HepG2 (cell line): ENCODE measurements around the gene ENPP7. TPM values are rescaled to one million over a fixed set of nuclear protein-coding genes. Genes with fewer than 3 reads are reported as not detected.

Experiments used
- AGO1 ChIP-seq: fragments of 200-400 bp; formaldehyde crosslinking; IDR thresholded peaks from 2 replicates; pipeline ENCODE4 v1.6.1; 2017; ENCODE audit warnings: mild to moderate bottlenecking, low read depth, low read length, moderate library complexity; ENCODE audit not compliant: poor library complexity, severe bottlenecking
- ARID5B ChIP-seq: IDR thresholded peaks from 2 replicates; pipeline ENCODE4 v1.4.0; 2020; ENCODE audit warnings: mild to moderate bottlenecking, missing genetic modification reagents
- ATF4 ChIP-seq, 2 experiments: fragments of 450-650 bp in 1 of 2; sonication (generic) in 1 of 2; formaldehyde crosslinking; IDR thresholded peaks; 2 replicates each; pipeline versions ENCODE4 v1.5.0 to v1.8.0; 2020 to 2022; ENCODE audit warnings: mild to moderate bottlenecking in 1 of 2, missing genetic modification reagents in 1 of 2
- EZH2 ChIP-seq: conservative IDR thresholded peaks from 2 replicates; pipeline ENCODE4 v1.6.1; 2012; ENCODE audit warnings: mild to moderate bottlenecking, low read depth, low read length, moderate library complexity
- KAT7 ChIP-seq: IDR thresholded peaks from 2 replicates; pipeline ENCODE4 v1.6.1; 2018; ENCODE audit warnings: borderline replicate concordance, missing compliant biosample characterization
- PCBP1 ChIP-seq: fragments of 200-400 bp; formaldehyde crosslinking; IDR thresholded peaks from 2 replicates; pipeline ENCODE4 v1.6.1; 2017; ENCODE audit warnings: mild to moderate bottlenecking, low read depth, low read length, borderline replicate concordance
- SRSF9 ChIP-seq: fragments of 200-400 bp; formaldehyde crosslinking; IDR thresholded peaks from 2 replicates; pipeline ENCODE4 v1.6.1; 2018; ENCODE audit warnings: borderline replicate concordance, mild to moderate bottlenecking, low read depth, low read length; ENCODE audit not compliant: insufficient read depth, poor library complexity, severe bottlenecking
- ZFY ChIP-seq: sonication (generic); formaldehyde crosslinking; IDR thresholded peaks from 2 replicates; pipeline ENCODE4 v1.4.0; 2020; ENCODE audit warnings: missing genetic modification reagents
- ZNF20 ChIP-seq: sonication (generic); formaldehyde crosslinking; IDR thresholded peaks from 2 replicates; pipeline ENCODE4 v1.4.0; 2020; ENCODE audit warnings: mild to moderate bottlenecking, moderate library complexity, missing genetic modification reagents
- ZNF256 ChIP-seq: sonication (generic); formaldehyde crosslinking; conservative IDR thresholded peaks from 2 replicates; pipeline ENCODE4 v1.4.0; 2020; ENCODE audit warnings: missing genetic modification reagents
- ZNF510 ChIP-seq: sonication (generic); formaldehyde crosslinking; IDR thresholded peaks from 2 replicates; pipeline ENCODE4 v1.4.0; 2020; ENCODE audit warnings: low read depth, mild to moderate bottlenecking, missing genetic modification reagents
- ZNF576 ChIP-seq: sonication (generic); formaldehyde crosslinking; IDR thresholded peaks from 2 replicates; pipeline ENCODE4 v1.4.0; 2020; ENCODE audit warnings: mild to moderate bottlenecking, missing genetic modification reagents
- ZNF687 ChIP-seq: sonication (generic); formaldehyde crosslinking; IDR thresholded peaks from 2 replicates; pipeline ENCODE4 v1.5.1; 2020; ENCODE audit warnings: mild to moderate bottlenecking, missing genetic modification reagents, moderate library complexity
- ZNF780A ChIP-seq: sonication (generic); formaldehyde crosslinking; IDR thresholded peaks from 2 replicates; pipeline ENCODE4 v1.8.0; 2022; ENCODE audit warnings: mild to moderate bottlenecking, missing genetic modification reagents, moderate library complexity
- ZNF850 ChIP-seq: sonication (generic); formaldehyde crosslinking; conservative IDR thresholded peaks from 2 replicates; pipeline ENCODE4 v1.9.0; 2021; ENCODE audit warnings: mild to moderate bottlenecking, missing genetic modification reagents
- ZXDC ChIP-seq: sonication (generic); formaldehyde crosslinking; IDR thresholded peaks from 2 replicates; pipeline ENCODE4 v1.5.0; 2020; ENCODE audit warnings: mild to moderate bottlenecking, missing genetic modification reagents
- polyA plus RNA-seq, 8 experiments: library from polyadenylated mRNA; depleted of rRNA in 3 of 8; stranded (reverse) in 7 of 8; unstranded in 1 of 8; fragments of >200 nt; fragmentation: Illumina TruSeq in 4 of 8; extraction: Trizol in 4 of 8; gene quantifications; 2 replicates each; pipeline versions ENCODE4 v1.2.1 to v1.2.3, GENCODE V29; 2011 to 2016; ENCODE audit warnings: low read depth in 4 of 8, missing spikeins in 1 of 8, mixed read lengths in 1 of 8; ENCODE audit not compliant: insufficient read depth in 1 of 8
- total RNA-seq, 5 experiments: library from RNA; depleted of rRNA; stranded (reverse); fragments of >200 nt; fragmentation: Illumina TruSeq; extraction: Trizol; gene quantifications; 2 replicates each; pipeline ENCODE4 v1.2.3, GENCODE V29; 2016; ENCODE audit warnings: low read depth in 1 of 5

The ENPP7 gene
- total and polyA plus RNA-seq, 2 of the 13 experiments (the other 11 are each of a cell fraction or from before 2014, with no cell fraction given) = 1.1 to 2.2 TPM

GRCh38 chr17:79730769-79731483 is at the start of gene ENPP7 (continued):
- no peak for TF ChIP-seq ZXDC (CRISPR knock-in tag)
- TF ChIP-seq ATF4 (CRISPR knock-in tag; IDR thresholded peaks at IDR 0.05) = no peak
- no peak for TF ChIP-seq ZNF576 (CRISPR knock-in tag)
- no peak for TF ChIP-seq ZNF510 (CRISPR knock-in tag)
- TF ChIP-seq EZH2 = no peak
- no peak for TF ChIP-seq ZNF780A (CRISPR knock-in tag)
- 0 out of 2 replicates have a peak, but pooled peaks have one; percentile 75 for TF ChIP-seq PCBP1
- no peak for TF ChIP-seq KAT7
- TF ChIP-seq ZNF256 (CRISPR knock-in tag) = no peak
- TF ChIP-seq ZNF687 (CRISPR knock-in tag) = peak; percentile 98
- peak; percentile 79 for TF ChIP-seq ZFY (CRISPR knock-in tag)
- TF ChIP-seq ZNF850 (CRISPR knock-in tag) = no peak
- no peak for TF ChIP-seq AGO1
- no peak for TF ChIP-seq SRSF9
- TF ChIP-seq ARID5B (CRISPR knock-in tag) = peak; percentile 62
- no peak for TF ChIP-seq ZNF20 (CRISPR knock-in tag)
